Mesenchymal stem cell (in vitro differentiated cells and primary cell): ENCODE data around the gene ACADL.
"Not testable (repeated sequence)": the region's sequence is repeated elsewhere in the genome, so short reads cannot be mapped to it uniquely, and the experiment has no call there.

Source experiments
- DNase-seq: peaks from one replicate; pipeline ENCODE4 v3.0.0-alpha.2; 2013
- H2AFZ ChIP-seq: one replicate; pipeline ENCODE4 v1.6.1; 2013; ENCODE audit warnings: low read depth, mild to moderate bottlenecking, control low read depth, inconsistent platforms, low read length, moderate library complexity
- H2AK5ac ChIP-seq: 2 replicates; pipeline ENCODE4 v1.6.1; 2013; ENCODE audit warnings: low read length, moderate library complexity, mild to moderate bottlenecking, inconsistent platforms; ENCODE audit not compliant: severe bottlenecking
- H2BK120ac ChIP-seq: one replicate; pipeline ENCODE4 v1.6.1; 2013; ENCODE audit warnings: low read depth, mild to moderate bottlenecking, inconsistent platforms, low read length, moderate library complexity
- H2BK12ac ChIP-seq, 2 experiments: one replicate each; pipeline ENCODE4 v1.6.1; 2013; ENCODE audit warnings: inconsistent platforms in 2 of 2, low read length in 2 of 2, mild to moderate bottlenecking in 2 of 2, moderate library complexity in 2 of 2, control low read depth in 1 of 2
- H2BK15ac ChIP-seq: one replicate; pipeline ENCODE4 v1.6.1; 2013; ENCODE audit warnings: mild to moderate bottlenecking, low read depth, inconsistent platforms; ENCODE audit not compliant: poor library complexity, severe bottlenecking
- H2BK5ac ChIP-seq: 2 replicates; pipeline ENCODE4 v1.6.1; 2013; ENCODE audit warnings: low read depth, mild to moderate bottlenecking, low read length, control low read depth, inconsistent platforms; ENCODE audit not compliant: poor library complexity, severe bottlenecking
- H3K14ac ChIP-seq, 2 experiments: one replicate each; pipeline ENCODE4 v1.6.1; 2013; ENCODE audit warnings: inconsistent platforms in 2 of 2, low read length in 2 of 2, control low read depth in 1 of 2, mild to moderate bottlenecking in 1 of 2, moderate library complexity in 1 of 2
- H3K18ac ChIP-seq, 2 experiments: one replicate each; pipeline ENCODE4 v1.6.1; 2013; ENCODE audit warnings: inconsistent platforms in 2 of 2, low read length in 2 of 2, control low read depth in 1 of 2, low read depth in 1 of 2, mild to moderate bottlenecking in 1 of 2
- H3K23ac ChIP-seq, 2 experiments: one replicate each; pipeline ENCODE4 v1.6.1; 2013; ENCODE audit warnings: inconsistent platforms in 2 of 2, low read length in 2 of 2, mild to moderate bottlenecking in 2 of 2, moderate library complexity in 2 of 2, control low read depth in 1 of 2
- H3K27ac ChIP-seq: 2 replicates; pipeline ENCODE4 v1.5.1; 2013; ENCODE audit warnings: mild to moderate bottlenecking, moderate library complexity, low read length, control low read depth, inconsistent platforms; ENCODE audit not compliant: poor library complexity, severe bottlenecking
- H3K27me3 ChIP-seq, 2 experiments: 2 replicates each; pipeline versions ENCODE4 v1.6.1 to v1.7.0; 2013; ENCODE audit warnings: low read length in 2 of 2, mild to moderate bottlenecking in 2 of 2, moderate library complexity in 2 of 2, control low read depth in 1 of 2, inconsistent platforms in 1 of 2; ENCODE audit not compliant: control insufficient read depth in 1 of 2, insufficient read depth in 1 of 2
- H3K36me3 ChIP-seq, 2 experiments: 2 replicates each; pipeline versions ENCODE4 v1.6.1 to v1.7.0; 2013; ENCODE audit warnings: low read length in 2 of 2, control low read depth in 1 of 2, inconsistent platforms in 1 of 2, low read depth in 1 of 2, mild to moderate bottlenecking in 1 of 2; ENCODE audit not compliant: insufficient read depth in 2 of 2, control insufficient read depth in 1 of 2
- H3K4ac ChIP-seq, 2 experiments: one replicate each; pipeline ENCODE4 v1.6.1; 2013; ENCODE audit warnings: inconsistent platforms in 2 of 2, low read length in 2 of 2, mild to moderate bottlenecking in 2 of 2, moderate library complexity in 2 of 2, control low read depth in 1 of 2, low read depth in 1 of 2
- H3K4me1 ChIP-seq: 2 replicates; pipeline ENCODE4 v1.6.1; 2013; ENCODE audit warnings: low read depth, low read length, control low read depth; ENCODE audit not compliant: control insufficient read depth, insufficient read depth
- H3K4me2 ChIP-seq: 2 replicates; pipeline ENCODE4 v1.6.1; 2013; ENCODE audit warnings: low read length, mild to moderate bottlenecking, inconsistent platforms; ENCODE audit not compliant: poor library complexity, severe bottlenecking
- H3K4me3 ChIP-seq, 2 experiments: 2 replicates each; pipeline versions ENCODE4 v1.5.1 to v1.7.0; 2013; ENCODE audit warnings: low read length in 2 of 2, mild to moderate bottlenecking in 2 of 2, control low read depth in 1 of 2, low read depth in 1 of 2; ENCODE audit not compliant: insufficient read depth in 1 of 2
- H3K79me1 ChIP-seq: replicated peaks from 2 replicates; pipeline ENCODE4 v1.6.1; 2013; ENCODE audit warnings: mild to moderate bottlenecking, control low read depth, low read length, inconsistent platforms; ENCODE audit not compliant: poor library complexity, severe bottlenecking
- H3K9ac ChIP-seq: 2 replicates; pipeline ENCODE4 v1.7.0; 2013; ENCODE audit warnings: mild to moderate bottlenecking, low read length, moderate library complexity
- H3K9me3 ChIP-seq: 2 replicates; pipeline ENCODE4 v1.7.0; 2013; ENCODE audit warnings: mild to moderate bottlenecking, low read length; ENCODE audit not compliant: control insufficient read depth
- H4K8ac ChIP-seq: one replicate; pipeline ENCODE4 v1.6.1; 2013; ENCODE audit warnings: inconsistent platforms, mild to moderate bottlenecking, low read length, moderate library complexity
- H4K91ac ChIP-seq: one replicate; pipeline ENCODE4 v1.6.1; 2013; ENCODE audit warnings: mild to moderate bottlenecking, low read length, inconsistent platforms
- WGBS: methylation state at CpG from one replicate; pipeline ENCODE4 v1.1.7; 2013; ENCODE audit warnings: mixed read lengths; 5-methylcytosine and 5-hydroxymethylcytosine counted together

Gene ACADL

DNA sequence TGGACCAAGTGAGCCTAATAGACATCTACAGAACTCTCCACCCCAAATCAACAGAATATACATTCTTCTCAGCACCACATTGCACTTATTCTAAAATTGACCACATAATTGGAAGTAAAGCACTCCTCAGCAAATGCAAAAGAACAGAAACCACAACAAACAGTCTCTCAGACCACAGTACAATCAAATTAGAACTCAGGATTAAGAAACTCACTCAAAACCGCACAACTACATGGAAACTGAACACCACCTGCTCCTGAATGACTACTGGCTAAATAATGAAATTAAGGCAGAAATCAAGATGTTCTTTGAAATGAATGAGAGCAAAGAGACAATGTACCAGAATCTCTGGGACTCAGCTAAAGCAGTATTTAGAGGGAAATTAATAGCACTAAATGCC lies 41.3 kb downstream of the ACADL start:
- not testable (repeated sequence) for H3K27ac ChIP-seq, H3K9me3 ChIP-seq, H3K27me3 ChIP-seq, H3K4me2 ChIP-seq, H3K23ac ChIP-seq, H2BK120ac ChIP-seq, H2BK5ac ChIP-seq, H2AK5ac ChIP-seq, DNase-seq, H2BK12ac ChIP-seq, H4K8ac ChIP-seq, H2BK15ac ChIP-seq, H3K79me1 ChIP-seq, H3K9ac ChIP-seq, H3K14ac ChIP-seq, H4K91ac ChIP-seq, H3K4me1 ChIP-seq, H2AFZ ChIP-seq, H3K4ac ChIP-seq, H3K4me3 ChIP-seq, H3K36me3 ChIP-seq, H3K18ac ChIP-seq
- no CpG with 5 or more reads among the region's 1 CpG for WGBS

DNA sequence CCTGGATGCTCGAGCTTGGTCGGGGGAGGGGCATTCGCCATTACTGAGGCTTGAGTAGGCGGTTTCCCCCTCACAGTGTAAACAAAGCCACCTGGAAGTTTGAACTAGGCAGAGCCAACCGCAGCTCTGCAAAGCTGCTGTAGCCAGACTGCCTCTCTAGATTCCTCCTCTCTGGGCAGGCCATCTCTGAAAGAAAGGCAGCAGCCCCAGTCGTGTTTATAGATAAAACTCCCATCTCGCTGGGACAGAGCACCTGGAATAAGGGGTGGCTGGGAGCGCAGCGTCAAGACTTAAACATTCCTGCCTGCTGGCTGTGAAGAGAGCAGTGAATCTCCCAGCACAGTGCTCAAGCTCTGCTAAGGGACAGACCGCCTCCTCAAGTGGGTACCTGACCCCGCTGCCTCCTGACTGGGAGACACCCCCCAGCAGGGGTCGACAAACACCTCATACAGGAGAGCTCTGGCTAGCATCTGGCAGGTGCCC lies 43.6 kb downstream of the ACADL start:
- H3K36me3 ChIP-seq, DNase-seq, H3K4ac ChIP-seq: not testable (repeated sequence)

DNA sequence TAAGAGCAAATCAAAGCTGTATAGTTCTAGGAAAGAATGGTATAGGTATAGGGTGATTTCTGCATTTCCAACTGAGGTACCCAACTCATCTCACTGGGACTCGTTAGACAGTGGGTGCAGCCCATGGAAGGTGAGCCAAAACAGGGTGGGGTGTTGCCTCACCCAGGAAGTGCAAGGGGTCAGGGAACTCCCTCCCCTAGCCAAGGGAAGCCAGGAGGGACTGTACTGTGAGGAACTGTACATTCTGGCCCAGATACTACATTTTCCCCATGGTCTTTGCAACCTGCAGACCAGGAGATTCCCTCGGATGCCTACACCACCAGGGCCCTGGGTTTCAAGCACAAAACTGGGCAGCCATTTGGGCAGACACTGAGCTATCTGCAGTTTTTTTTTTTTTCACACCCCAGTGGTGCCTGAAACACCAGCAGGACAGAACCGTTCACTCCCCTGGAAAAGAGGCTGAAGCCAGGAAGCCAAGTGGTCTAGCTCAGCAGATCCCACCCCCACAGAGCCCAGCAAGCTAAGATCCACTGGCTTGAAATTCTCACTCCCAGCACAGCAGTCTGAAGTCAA lies 44.1 kb downstream of the ACADL start:
- H4K91ac ChIP-seq, DNase-seq, H3K23ac ChIP-seq, H3K27me3 ChIP-seq, H4K8ac ChIP-seq, H3K79me1 ChIP-seq, H3K4me2 ChIP-seq, H3K9ac ChIP-seq, H2AK5ac ChIP-seq, H3K4me1 ChIP-seq, H3K4me3 ChIP-seq, H3K18ac ChIP-seq, H3K14ac ChIP-seq, H2BK12ac ChIP-seq, H2AFZ ChIP-seq, H2BK15ac ChIP-seq, H2BK5ac ChIP-seq, H3K9me3 ChIP-seq, H2BK120ac ChIP-seq, H3K4ac ChIP-seq, H3K36me3 ChIP-seq, H3K27ac ChIP-seq: not testable (repeated sequence)
- 60% methylated on average over 3 of the region's 3 CpGs for WGBS

More for the DNA sequence above, 43.6 kb downstream of the ACADL start:
- H2AFZ ChIP-seq, H3K9ac ChIP-seq, H3K9me3 ChIP-seq, H3K27me3 ChIP-seq, H3K4me3 ChIP-seq, H4K8ac ChIP-seq, H3K4me2 ChIP-seq, H3K23ac ChIP-seq, H2BK15ac ChIP-seq, H2BK120ac ChIP-seq, H3K27ac ChIP-seq, H2AK5ac ChIP-seq, H2BK5ac ChIP-seq, H2BK12ac ChIP-seq, H3K14ac ChIP-seq, H3K79me1 ChIP-seq, H3K4me1 ChIP-seq, H3K18ac ChIP-seq, H4K91ac ChIP-seq: not testable (repeated sequence)
- 34% methylated on average over 12 of the region's 12 CpGs for WGBS

DNA sequence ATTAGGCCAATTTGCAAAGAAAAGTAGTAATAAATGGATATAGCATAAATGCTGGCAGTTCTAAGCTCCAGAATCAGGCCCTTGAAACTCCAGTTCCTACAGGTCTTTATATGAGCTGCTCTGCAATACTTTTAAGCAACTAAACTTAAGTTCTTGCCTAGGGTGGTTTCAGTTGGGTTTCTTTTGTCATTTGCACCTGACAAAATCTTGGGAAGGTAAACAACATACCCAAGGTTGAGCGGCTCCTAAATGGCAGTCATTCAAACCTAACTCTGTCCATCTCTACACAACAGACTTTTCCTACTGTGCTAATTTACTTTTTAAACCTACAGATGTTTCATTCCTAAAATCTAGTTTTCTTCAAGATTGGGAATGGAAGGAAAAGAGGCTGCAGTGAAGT lies 44.8 kb downstream of the ACADL start:
- Histone ChIP-seq H3K23ac (no peak overlapping the region), H3K14ac (no peak overlapping the region), H3K27me3 (no peaks in the 10 kb centered on the region), H3K18ac (no peak overlapping the region), H3K4me2 (no peak overlapping the region), H2BK120ac (no peak overlapping the region), H3K4ac (no peak overlapping the region), H2BK12ac (no peak overlapping the region), H4K91ac (no peak overlapping the region), H3K9me3 (peaks cover 7% of the 10 kb centered on the region), H2BK5ac (no peak overlapping the region), H2BK15ac (no peak overlapping the region), H2AFZ (no peak overlapping the region), H3K79me1 (no peaks in the 10 kb centered on the region), H3K27ac (no peak overlapping the region), H3K36me3 (no peaks in the 10 kb centered on the region), H3K9ac (no peak overlapping the region), H3K4me1 (no peaks in the 10 kb centered on the region), H3K4me3 (no peak overlapping the region), H4K8ac (no peak overlapping the region), H2AK5ac (no peak overlapping the region)
- 100% methylated on average over 1 of the region's 1 CpG for WGBS
- DNase-seq = no peak
